Measurements from ENCODE around the gene RBM38.

The RBM38 gene

DNA sequence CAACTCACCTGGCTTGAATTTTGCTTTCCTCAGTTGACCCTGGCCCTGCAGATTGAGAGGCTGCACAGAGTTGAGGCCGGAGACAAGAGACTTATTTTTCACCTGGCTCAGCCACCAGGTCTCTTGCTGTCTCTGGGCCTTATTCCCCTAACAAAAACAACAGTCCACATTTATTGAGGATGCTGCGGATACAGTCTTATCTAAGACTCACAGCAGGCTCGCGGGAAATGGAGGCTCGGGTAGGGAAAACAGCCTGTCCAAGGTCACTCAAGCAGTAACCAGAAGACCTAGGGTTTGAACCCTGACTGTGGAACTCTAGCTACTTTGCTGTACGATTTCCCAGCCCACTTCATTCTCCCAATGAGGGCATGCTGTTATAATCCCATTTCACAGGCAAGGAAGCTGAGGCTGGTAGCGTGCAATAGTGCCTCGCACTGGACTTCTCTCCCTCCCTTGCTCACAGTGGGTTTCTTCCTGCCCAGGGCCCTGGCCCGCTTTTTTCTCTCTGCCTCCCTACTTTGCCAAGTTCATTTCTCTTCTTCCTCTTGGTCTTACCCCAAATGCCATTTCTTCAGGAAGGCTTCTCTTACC lies 57.7 kb downstream of the RBM38 start:
- DNase-seq, result no peak
- H3K4me3 ChIP-seq (ENCODE audit: low read depth, low read length), result no peak overlapping the region
- H3K9me3 ChIP-seq (ENCODE audit: severe bottlenecking), result peaks cover 3% of the 10 kb centered on the region
- TF ChIP-seq, protein P1, sequence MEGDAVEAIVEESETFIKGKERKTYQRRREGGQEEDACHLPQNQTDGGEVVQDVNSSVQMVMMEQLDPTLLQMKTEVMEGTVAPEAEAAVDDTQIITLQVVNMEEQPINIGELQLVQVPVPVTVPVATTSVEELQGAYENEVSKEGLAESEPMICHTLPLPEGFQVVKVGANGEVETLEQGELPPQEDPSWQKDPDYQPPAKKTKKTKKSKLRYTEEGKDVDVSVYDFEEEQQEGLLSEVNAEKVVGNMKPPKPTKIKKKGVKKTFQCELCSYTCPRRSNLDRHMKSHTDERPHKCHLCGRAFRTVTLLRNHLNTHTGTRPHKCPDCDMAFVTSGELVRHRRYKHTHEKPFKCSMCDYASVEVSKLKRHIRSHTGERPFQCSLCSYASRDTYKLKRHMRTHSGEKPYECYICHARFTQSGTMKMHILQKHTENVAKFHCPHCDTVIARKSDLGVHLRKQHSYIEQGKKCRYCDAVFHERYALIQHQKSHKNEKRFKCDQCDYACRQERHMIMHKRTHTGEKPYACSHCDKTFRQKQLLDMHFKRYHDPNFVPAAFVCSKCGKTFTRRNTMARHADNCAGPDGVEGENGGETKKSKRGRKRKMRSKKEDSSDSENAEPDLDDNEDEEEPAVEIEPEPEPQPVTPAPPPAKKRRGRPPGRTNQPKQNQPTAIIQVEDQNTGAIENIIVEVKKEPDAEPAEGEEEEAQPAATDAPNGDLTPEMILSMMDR (IDR thresholded peaks at IDR 0.05; ENCODE audit: low read depth, low read length), result no peak
- no peak overlapping the region for H3K27ac ChIP-seq
- no peaks in the 10 kb centered on the region for H3K36me3 ChIP-seq
- H3K27me3 ChIP-seq (ENCODE audit: insufficient read depth, low read depth, severe bottlenecking), result no peaks in the 10 kb centered on the region

DNA sequence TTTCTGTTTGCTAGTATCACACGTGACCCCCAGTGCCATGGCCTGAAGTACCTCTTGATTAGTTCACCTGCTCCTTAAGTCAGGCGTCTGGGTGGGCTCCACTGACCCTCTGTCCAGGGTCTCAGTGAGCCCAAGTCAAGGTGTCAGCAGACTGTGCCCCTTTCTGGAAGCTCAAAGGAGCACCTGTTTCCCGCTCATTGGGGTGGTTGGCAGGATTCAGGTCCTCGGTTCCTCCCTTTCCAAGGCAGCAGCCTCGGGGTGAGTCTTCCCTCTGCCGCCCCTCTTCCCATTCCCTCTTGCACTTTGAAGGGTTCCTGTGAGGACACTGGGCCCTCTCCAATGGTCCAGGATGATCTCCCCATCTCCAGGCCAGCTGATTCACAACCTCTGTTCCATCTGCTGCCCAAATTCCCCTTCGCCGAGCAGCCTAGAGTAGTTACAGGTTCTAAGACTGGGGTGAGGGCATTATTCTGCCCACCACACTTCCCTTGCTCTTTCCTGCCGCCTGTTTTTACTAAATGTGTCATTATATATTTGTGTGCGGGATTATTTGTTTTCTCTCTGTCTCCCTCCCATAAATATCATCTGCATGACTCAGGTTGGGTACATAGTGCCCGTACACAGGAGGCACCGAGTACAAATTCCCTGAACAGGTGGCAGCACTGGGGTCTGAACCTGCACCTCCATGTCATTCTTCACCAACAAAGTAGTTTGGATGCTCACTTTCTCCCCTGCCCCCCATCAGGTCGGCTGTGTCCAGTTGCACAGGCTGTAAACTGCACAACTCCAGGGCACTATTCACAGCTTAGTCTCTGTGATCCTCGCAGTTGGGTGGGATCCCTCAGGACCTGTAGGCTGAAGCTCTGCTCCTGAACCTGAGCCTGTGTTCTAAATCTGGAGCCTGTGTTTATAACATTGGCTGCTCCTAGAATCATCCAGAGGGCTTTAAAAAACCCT lies 58.5 kb downstream of the RBM38 start:
- no peak overlapping the region for H3K4me3 ChIP-seq (ENCODE audit: low read depth, low read length)
- H3K9me3 ChIP-seq (ENCODE audit: severe bottlenecking), result peaks cover 3% of the 10 kb centered on the region
- no peak for DNase-seq
- H3K27me3 ChIP-seq (ENCODE audit: insufficient read depth, low read depth, severe bottlenecking), result no peaks in the 10 kb centered on the region
- TF ChIP-seq, protein P1 (IDR thresholded peaks at IDR 0.05; ENCODE audit: low read depth, low read length), result no peak
- no peaks in the 10 kb centered on the region for H3K36me3 ChIP-seq
- no peak overlapping the region for H3K27ac ChIP-seq

DNA sequence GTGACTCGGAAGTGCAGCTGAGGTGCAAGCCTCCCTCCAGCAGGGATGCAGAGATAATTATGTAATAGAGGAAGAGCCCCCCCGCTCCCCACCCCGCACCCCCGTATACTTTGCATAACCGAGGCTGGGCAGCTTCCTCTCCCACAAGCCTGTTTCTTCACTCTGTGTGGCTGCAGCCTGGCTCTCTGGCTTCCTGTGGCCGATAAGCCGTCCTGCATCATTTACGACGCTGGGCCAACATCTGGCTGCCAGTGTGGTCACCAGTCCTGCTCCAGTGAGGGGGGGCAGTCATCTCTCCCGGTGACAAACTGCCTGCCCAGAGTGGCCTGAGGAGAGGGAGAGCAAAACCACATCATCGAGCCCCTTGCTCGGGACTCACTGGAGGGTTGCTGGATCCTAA lies 59.2 kb downstream of the RBM38 start:
- no peak overlapping the region for H3K4me3 ChIP-seq (ENCODE audit: low read depth, low read length)
- no peak for DNase-seq
- peaks cover 3% of the 10 kb centered on the region for H3K9me3 ChIP-seq (ENCODE audit: severe bottlenecking)
- no peaks in the 10 kb centered on the region for H3K27me3 ChIP-seq (ENCODE audit: insufficient read depth, low read depth, severe bottlenecking)
- no peaks in the 10 kb centered on the region for H3K36me3 ChIP-seq
- no peak overlapping the region for H3K27ac ChIP-seq
- TF ChIP-seq, protein P1 (IDR thresholded peaks at IDR 0.05; ENCODE audit: low read depth, low read length), result no peak

DNA sequence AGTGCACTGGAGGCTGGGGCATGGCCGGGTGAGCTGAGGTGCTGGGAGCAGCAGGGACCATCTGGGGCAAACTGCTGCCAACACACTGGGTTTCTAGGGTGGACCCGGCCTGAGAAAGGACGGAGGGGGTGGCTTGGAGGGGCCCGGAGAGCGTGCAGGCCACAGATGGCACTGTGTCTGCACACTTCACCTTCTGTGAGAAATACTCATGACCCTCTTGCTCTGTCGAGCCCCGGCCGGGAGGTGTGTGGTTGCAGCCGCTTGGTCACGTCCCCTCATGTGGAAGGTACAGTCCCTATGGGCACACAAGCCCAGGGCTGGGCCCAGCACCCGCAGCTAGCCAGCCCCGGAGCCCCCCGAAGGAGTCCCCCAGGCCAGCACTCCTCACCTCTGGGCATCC lies 59.7 kb downstream of the RBM38 start:
- H3K4me3 ChIP-seq (ENCODE audit: low read depth, low read length), result no peak overlapping the region
- no peak for DNase-seq
- peaks cover 1% of the 10 kb centered on the region for H3K9me3 ChIP-seq (ENCODE audit: severe bottlenecking)
- H3K27ac ChIP-seq, result no peak overlapping the region
- H3K36me3 ChIP-seq, result no peaks in the 10 kb centered on the region
- no peaks in the 10 kb centered on the region for H3K27me3 ChIP-seq (ENCODE audit: insufficient read depth, low read depth, severe bottlenecking)
- TF ChIP-seq, protein P1 (IDR thresholded peaks at IDR 0.05; ENCODE audit: low read depth, low read length), result no peak

DNA sequence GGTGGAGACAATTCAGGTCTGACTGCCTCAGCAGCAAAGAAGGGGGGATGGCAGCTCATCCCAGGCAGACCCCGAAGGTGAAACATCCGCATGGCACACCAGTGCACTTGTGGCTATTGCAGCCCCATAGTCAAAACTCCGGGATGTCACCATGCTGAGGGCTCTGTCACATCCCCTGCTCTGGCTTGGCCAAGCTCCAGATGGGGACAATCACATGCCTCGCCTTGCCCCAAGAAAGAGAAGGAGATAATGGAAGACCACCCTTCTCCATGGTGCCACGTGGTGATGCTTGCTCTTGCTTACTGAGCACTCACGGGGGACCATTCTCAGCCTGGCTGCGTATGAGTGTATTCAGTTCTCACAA lies 60.2 kb downstream of the RBM38 start:
- TF ChIP-seq, protein P1 (IDR thresholded peaks at IDR 0.05; ENCODE audit: low read depth, low read length), result no peak
- no peak for DNase-seq
- no peak overlapping the region for H3K27ac ChIP-seq
- no peak overlapping the region for H3K4me3 ChIP-seq (ENCODE audit: low read depth, low read length)
- H3K27me3 ChIP-seq (ENCODE audit: insufficient read depth, low read depth, severe bottlenecking), result no peaks in the 10 kb centered on the region
- no peaks in the 10 kb centered on the region for H3K36me3 ChIP-seq
- H3K9me3 ChIP-seq (ENCODE audit: severe bottlenecking), result no peaks in the 10 kb centered on the region
